Endothelial cell (in vitro differentiated cells): Measurements from ENCODE around the gene PTPRT. TPM values are rescaled to one million over a fixed set of nuclear protein-coding genes. Genes with fewer than 3 reads are reported as not detected.

Experiments
- DNase-seq: peaks from one replicate; pipeline ENCODE4 v3.0.0; 2021; ENCODE audit warnings: low spot score
- H3K27ac Mint-ChIP-seq: one replicate; pipeline ENCODE4 v1.8.0; 2021; ENCODE audit warnings: mixed read lengths, inconsistent platforms; ENCODE audit not compliant: unreplicated experiment
- H3K27me3 Mint-ChIP-seq: one replicate; pipeline ENCODE4 v1.8.0; 2021; ENCODE audit warnings: mild to moderate bottlenecking, moderate library complexity, mixed read lengths, inconsistent platforms; ENCODE audit not compliant: unreplicated experiment
- H3K36me3 Mint-ChIP-seq: one replicate; pipeline ENCODE4 v1.8.0; 2021; ENCODE audit warnings: mild to moderate bottlenecking, low read depth, mixed read lengths, inconsistent platforms; ENCODE audit not compliant: unreplicated experiment
- H3K4me1 Mint-ChIP-seq: one replicate; pipeline ENCODE4 v1.8.0; 2021; ENCODE audit warnings: mild to moderate bottlenecking, mixed read lengths, inconsistent platforms; ENCODE audit not compliant: unreplicated experiment
- H3K4me3 Mint-ChIP-seq: one replicate; pipeline ENCODE4 v1.8.0; 2021; ENCODE audit warnings: mild to moderate bottlenecking, mixed read lengths, inconsistent platforms; ENCODE audit not compliant: unreplicated experiment
- H3K9me3 Mint-ChIP-seq: one replicate; pipeline ENCODE4 v1.8.0; 2021; ENCODE audit warnings: mixed read lengths, inconsistent platforms; ENCODE audit not compliant: unreplicated experiment
- total RNA-seq: library from RNA; stranded (reverse); fragmentation: NEBNext Ultra II Directional; extraction: Animal tissue kit (Norgen Biotek cat#: 25700); gene quantifications from one replicate; pipeline ENCODE4 v1.2.1, GENCODE V29; 2021; ENCODE audit not compliant: unreplicated experiment
- TF ChIP-seq, protein P1 (sequence below): fragments of 200-600 bp; sonication (generic); IDR thresholded peaks from one replicate; pipeline ENCODE4 v1.5.0; 2021; ENCODE audit warnings: antibody characterized with exemption; ENCODE audit not compliant: unreplicated experiment

The PTPRT gene
- total RNA-seq, 1 donor from 2014 or later: 0.10 TPM

DNA sequence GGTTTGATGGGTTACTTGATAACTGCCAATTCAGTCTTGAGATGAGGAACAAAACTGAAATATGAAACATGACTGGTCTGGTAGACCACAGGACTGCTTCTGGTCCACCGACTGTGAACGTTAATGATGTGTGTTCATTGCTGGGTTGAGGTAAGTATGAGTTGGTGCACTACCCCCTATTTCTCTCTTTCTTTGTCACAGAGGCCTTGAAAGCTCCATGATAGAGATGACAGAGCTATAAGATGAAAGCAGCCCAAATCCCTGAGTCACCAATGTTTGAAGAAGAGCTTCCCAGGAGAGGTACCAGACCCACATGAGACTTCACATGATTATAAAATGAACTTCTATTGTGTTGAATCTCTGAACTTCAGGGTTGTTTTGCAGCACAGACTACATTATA lies 555.5 kb downstream of the PTPRT start:
- H3K4me3 Mint-ChIP-seq: no peak overlapping the region
- H3K9me3 Mint-ChIP-seq: peaks cover 30% of the 10 kb centered on the region
- TF ChIP-seq, protein P1, sequence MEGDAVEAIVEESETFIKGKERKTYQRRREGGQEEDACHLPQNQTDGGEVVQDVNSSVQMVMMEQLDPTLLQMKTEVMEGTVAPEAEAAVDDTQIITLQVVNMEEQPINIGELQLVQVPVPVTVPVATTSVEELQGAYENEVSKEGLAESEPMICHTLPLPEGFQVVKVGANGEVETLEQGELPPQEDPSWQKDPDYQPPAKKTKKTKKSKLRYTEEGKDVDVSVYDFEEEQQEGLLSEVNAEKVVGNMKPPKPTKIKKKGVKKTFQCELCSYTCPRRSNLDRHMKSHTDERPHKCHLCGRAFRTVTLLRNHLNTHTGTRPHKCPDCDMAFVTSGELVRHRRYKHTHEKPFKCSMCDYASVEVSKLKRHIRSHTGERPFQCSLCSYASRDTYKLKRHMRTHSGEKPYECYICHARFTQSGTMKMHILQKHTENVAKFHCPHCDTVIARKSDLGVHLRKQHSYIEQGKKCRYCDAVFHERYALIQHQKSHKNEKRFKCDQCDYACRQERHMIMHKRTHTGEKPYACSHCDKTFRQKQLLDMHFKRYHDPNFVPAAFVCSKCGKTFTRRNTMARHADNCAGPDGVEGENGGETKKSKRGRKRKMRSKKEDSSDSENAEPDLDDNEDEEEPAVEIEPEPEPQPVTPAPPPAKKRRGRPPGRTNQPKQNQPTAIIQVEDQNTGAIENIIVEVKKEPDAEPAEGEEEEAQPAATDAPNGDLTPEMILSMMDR: no peak
- H3K4me1 Mint-ChIP-seq: no peaks in the 10 kb centered on the region
- DNase-seq: no peak
- H3K27me3 Mint-ChIP-seq: peaks cover 2% of the 10 kb centered on the region
- H3K27ac Mint-ChIP-seq: no peak overlapping the region
- no peaks in the 10 kb centered on the region for H3K36me3 Mint-ChIP-seq

DNA sequence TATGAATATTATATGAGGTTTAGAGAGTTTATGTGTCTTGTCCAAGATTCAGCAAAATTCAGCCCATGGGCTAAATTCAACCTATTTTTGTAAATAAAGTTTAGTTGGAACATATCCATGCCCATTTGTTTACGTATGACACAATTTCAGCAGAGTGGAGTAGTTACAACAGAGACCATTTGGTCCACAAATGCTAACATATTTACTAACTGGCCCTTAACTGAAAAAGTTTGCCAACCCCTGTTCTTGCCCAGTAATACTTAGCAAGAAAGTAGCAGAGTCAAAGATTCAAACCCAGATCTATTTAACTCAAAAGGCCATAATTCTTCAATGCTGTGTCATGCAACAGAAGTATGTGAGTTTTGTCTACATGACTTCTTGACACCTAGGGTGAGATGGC lies 561.0 kb downstream of the PTPRT start:
- no peak overlapping the region for H3K4me3 Mint-ChIP-seq
- H3K36me3 Mint-ChIP-seq: peaks cover 2% of the 10 kb centered on the region
- H3K4me1 Mint-ChIP-seq: no peaks in the 10 kb centered on the region
- TF ChIP-seq, protein P1: no peak
- H3K27me3 Mint-ChIP-seq: peaks cover 3% of the 10 kb centered on the region
- no peak overlapping the region for H3K27ac Mint-ChIP-seq
- peaks cover 19% of the 10 kb centered on the region for H3K9me3 Mint-ChIP-seq
- DNase-seq: no peak

DNA sequence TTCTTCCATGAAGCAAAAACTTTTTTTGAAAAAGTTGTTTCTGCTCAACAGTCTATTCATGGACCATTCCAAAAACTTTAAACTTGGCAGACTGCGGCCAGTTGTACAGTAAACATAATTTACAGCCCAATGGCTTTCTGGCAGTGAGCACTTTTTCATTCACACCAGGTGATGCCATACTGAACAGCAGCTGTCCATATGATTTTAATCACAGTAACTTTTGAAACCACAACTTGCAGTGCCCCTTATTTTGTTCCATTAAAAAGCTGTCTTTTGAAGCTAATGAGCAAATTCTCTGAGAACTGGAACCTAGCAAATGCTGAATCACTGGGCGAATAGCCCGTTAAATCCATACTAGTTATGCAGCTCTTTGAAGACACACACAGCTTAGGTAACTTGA lies 576.6 kb downstream of the PTPRT start:
- H3K9me3 Mint-ChIP-seq: peaks cover 49% of the 10 kb centered on the region
- peaks cover 5% of the 10 kb centered on the region for H3K36me3 Mint-ChIP-seq
- peaks cover 2% of the 10 kb centered on the region for H3K27me3 Mint-ChIP-seq
- H3K4me3 Mint-ChIP-seq: no peak overlapping the region
- H3K4me1 Mint-ChIP-seq: no peaks in the 10 kb centered on the region
- H3K27ac Mint-ChIP-seq: no peak overlapping the region
- DNase-seq: no peak
- TF ChIP-seq, protein P1: no peak

DNA sequence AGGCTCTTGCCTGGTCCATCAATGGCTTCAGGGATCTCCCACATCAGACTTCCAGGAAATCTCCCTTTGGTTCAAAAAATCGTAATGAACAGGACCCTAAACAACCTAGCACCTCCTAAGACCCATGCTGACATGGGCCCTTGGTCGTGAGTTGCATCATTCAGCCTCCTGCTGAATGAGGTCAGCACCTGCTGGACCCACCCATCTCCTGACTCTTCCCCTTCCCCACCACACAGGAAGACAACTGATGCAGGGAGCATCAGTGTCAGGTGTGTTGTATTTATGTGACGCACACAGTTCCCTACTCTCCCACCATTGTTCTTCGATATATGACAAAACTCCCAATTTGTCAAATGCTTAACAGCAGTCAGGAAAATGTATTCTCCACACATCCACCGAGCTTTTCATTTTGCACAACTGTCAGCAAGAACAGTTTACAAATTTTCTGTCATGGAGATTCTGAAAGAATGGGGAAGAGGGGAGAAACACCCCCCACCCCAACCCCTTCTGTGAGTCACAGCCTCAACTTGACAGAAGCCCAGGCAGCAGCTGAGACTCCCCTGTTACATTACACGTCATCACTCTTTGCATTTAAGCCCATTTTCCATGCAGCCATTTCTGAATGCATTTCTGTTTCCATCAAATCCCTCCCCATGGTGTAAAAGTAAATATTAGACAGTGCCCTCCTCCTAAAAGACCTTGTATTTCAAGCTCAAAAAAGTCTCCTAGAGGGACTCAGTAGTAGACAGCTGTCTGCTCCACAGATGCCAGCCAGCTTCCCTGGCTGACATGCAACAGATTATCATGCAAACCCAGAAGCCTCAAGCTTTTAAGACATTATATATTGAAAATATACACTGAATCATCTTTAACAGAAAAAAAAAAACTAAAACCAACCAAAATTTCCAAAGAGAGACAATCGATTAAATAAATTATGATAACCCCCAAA lies 577.5 kb downstream of the PTPRT start:
- peaks cover 4% of the 10 kb centered on the region for H3K27me3 Mint-ChIP-seq
- no peak overlapping the region for H3K4me3 Mint-ChIP-seq
- peaks cover 5% of the 10 kb centered on the region for H3K36me3 Mint-ChIP-seq
- H3K9me3 Mint-ChIP-seq: peaks cover 54% of the 10 kb centered on the region
- no peak for DNase-seq
- no peaks in the 10 kb centered on the region for H3K4me1 Mint-ChIP-seq
- TF ChIP-seq, protein P1: no peak
- H3K27ac Mint-ChIP-seq: no peak overlapping the region

DNA sequence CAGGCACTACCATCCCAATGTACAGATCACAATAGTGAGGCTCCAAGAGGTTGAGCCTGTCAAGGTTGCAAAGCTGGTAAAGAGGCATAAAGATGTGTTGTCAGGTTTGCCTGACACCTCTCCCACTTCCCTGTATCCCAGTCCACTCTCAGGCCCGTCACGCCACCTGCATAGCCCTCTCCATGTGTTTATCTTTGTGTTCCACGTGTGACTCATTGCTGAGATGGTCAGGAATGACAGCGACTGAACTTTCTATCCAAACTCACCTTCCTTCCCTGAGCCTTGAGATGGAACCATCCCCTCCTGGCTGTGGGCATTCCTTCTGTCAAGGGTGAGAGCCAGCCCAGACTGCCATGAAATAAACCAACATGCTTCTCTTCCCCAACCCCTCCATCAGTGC lies 578.3 kb downstream of the PTPRT start:
- H3K36me3 Mint-ChIP-seq: peaks cover 5% of the 10 kb centered on the region
- H3K27ac Mint-ChIP-seq: no peak overlapping the region
- H3K27me3 Mint-ChIP-seq: peaks cover 4% of the 10 kb centered on the region
- H3K9me3 Mint-ChIP-seq: peaks cover 61% of the 10 kb centered on the region
- TF ChIP-seq, protein P1: no peak
- no peak overlapping the region for H3K4me3 Mint-ChIP-seq
- no peak for DNase-seq
- no peaks in the 10 kb centered on the region for H3K4me1 Mint-ChIP-seq
